PC-9 (cell line): Measurements from ENCODE around the gene CAND1. TPM values are rescaled to one million over a fixed set of nuclear protein-coding genes. Genes with fewer than 3 reads are reported as not detected.

Source experiments
- BruUV-seq: library from RNA; stranded (reverse); fragments of 400-500 nt; replicated peaks from 2 replicates; lab custom pipeline; 2021; lab: Mats Ljungman, UMichigan
- CTCF ChIA-PET: fragments of 300-600 bp; sonication (Branson Sonifier 250); formaldehyde crosslinking; loops from one replicate; lab custom pipeline; 2022; ENCODE audit warnings: antibody characterized with exemption; lab: Charles Lee
- POLR2A ChIA-PET: fragments of 300-600 bp; sonication (Branson Sonifier 250); formaldehyde crosslinking; loops from one replicate; lab custom pipeline; 2022; ENCODE audit warnings: antibody characterized with exemption; ENCODE audit not compliant: unreplicated experiment; lab: Charles Lee
- DNase-seq, 2 experiments: peaks; one replicate each; pipeline versions ENCODE4 v3.0.0 to v3.0.0-alpha.2; 2015 to 2022; ENCODE audit warnings: mixed read lengths in 1 of 2
- H2AFZ ChIP-seq: fragments of 200-600 bp; sonication (generic); 2 replicates; pipeline ENCODE4 v1.8.1; 2017; ENCODE audit warnings: antibody characterized with exemption
- H3F3A ChIP-seq: fragments of 200-600 bp; sonication (generic); 2 replicates; pipeline ENCODE4 v1.8.1; 2017; ENCODE audit warnings: antibody characterized with exemption, mild to moderate bottlenecking, low read depth; ENCODE audit not compliant: insufficient read depth
- H3K27ac ChIP-seq: fragments of 200-600 bp; sonication (generic); 2 replicates; pipeline ENCODE4 v1.6.1; 2016; ENCODE audit warnings: mixed run types
- H3K27me3 ChIP-seq: fragments of 200-600 bp; sonication (generic); 2 replicates; pipeline ENCODE4 v1.6.1; 2016; ENCODE audit warnings: low read depth, mixed run types; ENCODE audit not compliant: insufficient read depth
- H3K36me3 ChIP-seq: fragments of 200-600 bp; sonication (generic); 2 replicates; pipeline ENCODE4 v1.6.1; 2016; ENCODE audit warnings: low read depth, mixed run types
- H3K4me1 ChIP-seq: fragments of 200-600 bp; sonication (generic); replicated peaks from 2 replicates; pipeline ENCODE4 v1.6.1; 2016; ENCODE audit warnings: mixed run types; ENCODE audit not compliant: insufficient read depth
- H3K4me2 ChIP-seq: fragments of 200-600 bp; sonication (generic); 2 replicates; pipeline ENCODE4 v1.6.1; 2017; ENCODE audit warnings: mixed run types
- H3K4me3 ChIP-seq: fragments of 200-600 bp; sonication (generic); 2 replicates; pipeline ENCODE4 v1.6.1; 2016; ENCODE audit warnings: mixed run types
- H3K79me2 ChIP-seq: fragments of 200-600 bp; sonication (generic); 2 replicates; pipeline ENCODE4 v1.6.1; 2017; ENCODE audit warnings: low read depth, mixed run types
- H3K9me2 ChIP-seq: fragments of 200-600 bp; sonication (generic); 2 replicates; pipeline ENCODE4 v1.8.1; 2017; ENCODE audit warnings: mild to moderate bottlenecking; ENCODE audit not compliant: insufficient read depth
- H3K9me3 ChIP-seq: fragments of 200-600 bp; sonication (generic); 2 replicates; pipeline ENCODE4 v1.8.1; 2016; ENCODE audit warnings: low read depth; ENCODE audit not compliant: insufficient read depth
- H4K20me1 ChIP-seq: fragments of 200-600 bp; sonication (generic); 2 replicates; pipeline ENCODE4 v1.8.1; 2017; ENCODE audit not compliant: insufficient read depth
- EZH2 ChIP-seq: fragments of 200-600 bp; sonication (generic); IDR thresholded peaks from 2 replicates; pipeline ENCODE4 v1.8.0; 2017; ENCODE audit warnings: antibody characterized with exemption, low read depth
- intact Hi-C: fragments of 100-400 bp; cut with micrococcal nuclease; formaldehyde crosslinking; loops from one replicate; pipeline ENCODE4 v1.10.0; 2022; ENCODE audit not compliant: unreplicated experiment
- total RNA-seq: library from RNA; stranded (reverse); gene quantifications from 2 replicates; pipeline ENCODE4 v1.2.3, GENCODE V29; 2021
- TF ChIP-seq, protein P1 (sequence below): fragments of 200-600 bp; sonication (generic); conservative IDR thresholded peaks from 2 replicates; pipeline ENCODE4 v1.6.1; 2017; ENCODE audit warnings: mixed run types, antibody characterized with exemption, mild to moderate bottlenecking, moderate library complexity

The CAND1 gene
- total RNA-seq, 1 experiment from 2014 or later, result 169 TPM

DNA sequence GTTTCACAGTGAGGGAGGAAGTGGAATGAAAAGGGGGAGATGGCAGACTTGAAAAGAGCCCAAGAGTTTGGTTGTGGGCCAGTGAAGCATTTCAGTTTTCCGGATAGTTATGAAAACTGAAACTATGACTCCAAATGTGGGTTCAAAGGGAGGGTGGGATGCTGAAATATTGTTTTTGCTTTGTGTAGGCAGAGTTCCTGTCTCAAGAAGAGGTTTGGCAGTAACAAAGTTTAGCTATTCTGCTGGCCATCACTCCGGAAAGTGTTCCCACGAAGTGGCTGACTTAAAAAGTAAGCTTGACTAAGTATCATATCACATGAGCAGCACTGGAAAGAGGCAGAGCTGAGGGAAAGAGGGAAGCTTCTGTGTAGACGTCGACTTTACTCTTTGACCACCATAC, 85.2 kb downstream of the CAND1 start:
- Histone ChIP-seq H3F3A (no peaks in the 10 kb centered on the region; the same call in 1 of the 2 replicates), H3K4me3 (no peak overlapping the region), H3K9me3 (no peaks in the 10 kb centered on the region), H3K4me2 (no peak overlapping the region), H4K20me1 (no peaks in the 10 kb centered on the region), H2AFZ (no peak overlapping the region), H3K27me3 (no peaks in the 10 kb centered on the region), H3K4me1 (peaks cover 28% of the 10 kb centered on the region), H3K27ac (no peak overlapping the region), H3K79me2 (no peaks in the 10 kb centered on the region), H3K9me2 (no peaks in the 10 kb centered on the region), H3K36me3 (no peaks in the 10 kb centered on the region)
- TF ChIP-seq, protein P1, sequence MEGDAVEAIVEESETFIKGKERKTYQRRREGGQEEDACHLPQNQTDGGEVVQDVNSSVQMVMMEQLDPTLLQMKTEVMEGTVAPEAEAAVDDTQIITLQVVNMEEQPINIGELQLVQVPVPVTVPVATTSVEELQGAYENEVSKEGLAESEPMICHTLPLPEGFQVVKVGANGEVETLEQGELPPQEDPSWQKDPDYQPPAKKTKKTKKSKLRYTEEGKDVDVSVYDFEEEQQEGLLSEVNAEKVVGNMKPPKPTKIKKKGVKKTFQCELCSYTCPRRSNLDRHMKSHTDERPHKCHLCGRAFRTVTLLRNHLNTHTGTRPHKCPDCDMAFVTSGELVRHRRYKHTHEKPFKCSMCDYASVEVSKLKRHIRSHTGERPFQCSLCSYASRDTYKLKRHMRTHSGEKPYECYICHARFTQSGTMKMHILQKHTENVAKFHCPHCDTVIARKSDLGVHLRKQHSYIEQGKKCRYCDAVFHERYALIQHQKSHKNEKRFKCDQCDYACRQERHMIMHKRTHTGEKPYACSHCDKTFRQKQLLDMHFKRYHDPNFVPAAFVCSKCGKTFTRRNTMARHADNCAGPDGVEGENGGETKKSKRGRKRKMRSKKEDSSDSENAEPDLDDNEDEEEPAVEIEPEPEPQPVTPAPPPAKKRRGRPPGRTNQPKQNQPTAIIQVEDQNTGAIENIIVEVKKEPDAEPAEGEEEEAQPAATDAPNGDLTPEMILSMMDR, result no peak
- TF ChIP-seq EZH2, result no peak
- intact Hi-C loops, result no loop called here
- ChIA-PET POLR2A (no interaction called here), CTCF (interaction anchor here (0.7 to 1.0 kb wide), 2 partner anchors 589 to 1185 kb away, joined by 3 read pairs; no protein-coding TSS in a partner anchor)
- DNase-seq, result no peak
- BruUV-seq, result no TSS peak

DNA sequence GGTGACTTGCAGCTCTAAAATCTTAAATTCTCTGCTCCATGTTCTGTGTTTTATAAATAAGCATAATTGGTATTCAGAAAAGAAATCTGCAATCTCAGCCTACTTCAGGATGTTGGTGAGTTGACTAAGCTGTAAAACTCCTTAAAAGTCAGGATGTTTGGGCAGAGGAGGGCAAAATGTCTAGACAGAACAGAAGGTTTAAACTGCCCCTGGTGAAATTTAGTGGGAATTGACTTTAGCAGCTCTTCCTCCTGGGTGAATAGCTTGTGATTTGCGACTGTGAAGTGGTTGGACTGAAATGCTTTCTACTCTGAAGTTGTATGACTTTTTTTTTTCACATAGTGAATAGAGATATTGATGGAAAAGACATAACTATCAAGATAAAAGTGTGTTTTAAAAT, 85.8 kb downstream of the CAND1 start:
- no TSS peak for BruUV-seq
- Histone ChIP-seq H3K27ac (no peak overlapping the region), H3K9me2 (no peaks in the 10 kb centered on the region), H4K20me1 (no peaks in the 10 kb centered on the region), H2AFZ (no peak overlapping the region), H3K4me2 (no peak overlapping the region), H3K36me3 (no peaks in the 10 kb centered on the region), H3K4me1 (peaks cover 31% of the 10 kb centered on the region), H3K4me3 (no peak overlapping the region), H3K79me2 (no peaks in the 10 kb centered on the region), H3K9me3 (no peaks in the 10 kb centered on the region), H3K27me3 (no peaks in the 10 kb centered on the region), H3F3A (no peaks in the 10 kb centered on the region; the same call in 1 of the 2 replicates)
- TF ChIP-seq, protein P1, result no peak
- no peak for TF ChIP-seq EZH2
- POLR2A ChIA-PET, result interaction anchor here (0.7 kb wide), 1 partner anchor 362 kb away, joined by 4 read pairs; no protein-coding TSS in a partner anchor
- CTCF ChIA-PET, result interaction anchor here (0.7 to 1.0 kb wide), 2 partner anchors 588 to 1184 kb away, joined by 3 read pairs; no protein-coding TSS in a partner anchor
- intact Hi-C loops, result loop anchor here (1.0 to 5.0 kb wide), 2 partner anchors 129 to 962 kb away; no protein-coding TSS in a partner anchor
- DNase-seq, result no peak

DNA sequence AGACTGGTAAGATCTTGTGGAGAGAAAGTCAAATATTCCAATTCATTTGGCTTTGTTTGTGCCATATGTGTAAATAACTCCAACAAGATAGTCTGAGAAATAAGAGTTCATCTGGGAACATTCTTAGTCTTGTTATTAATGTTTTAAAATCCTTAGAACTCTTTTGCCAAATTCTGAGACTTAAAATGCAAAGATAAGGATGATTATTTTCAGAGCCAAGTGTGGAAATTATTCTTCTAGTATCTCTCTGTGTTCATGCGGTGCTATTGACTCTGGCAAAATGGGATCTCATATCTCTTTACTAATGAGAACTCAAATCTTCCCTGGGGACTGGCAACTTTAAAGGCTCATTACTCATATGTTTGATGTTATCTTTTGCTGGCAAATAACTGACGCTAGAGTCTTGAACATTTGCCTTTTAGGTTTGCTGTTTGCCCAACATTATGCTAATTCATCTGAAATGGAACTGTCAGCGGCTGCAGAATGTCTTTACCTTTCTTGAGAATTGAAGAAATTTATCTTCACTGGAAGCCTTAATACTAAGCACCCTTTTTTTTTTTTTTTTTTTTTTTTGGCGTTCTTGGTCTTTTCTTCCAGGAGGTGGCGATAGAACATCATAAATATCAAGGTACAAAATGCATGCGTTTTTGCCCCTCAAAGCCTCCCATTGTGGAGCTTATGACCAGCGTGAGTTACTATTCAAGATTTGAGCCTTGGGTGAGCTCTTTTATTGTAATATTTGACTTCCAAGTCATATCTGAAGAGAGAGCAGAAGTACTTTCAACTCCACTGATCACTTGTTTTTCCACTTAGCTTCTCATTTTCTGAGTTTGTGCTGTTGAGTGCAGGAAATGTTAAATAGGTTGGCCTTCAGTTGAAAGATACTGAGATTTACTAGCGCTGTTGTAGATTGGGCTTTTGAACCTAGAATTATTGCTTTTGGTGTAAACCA, 86.5 kb downstream of the CAND1 start:
- peak; percentile 15 to 68 for DNase-seq
- Histone ChIP-seq H2AFZ (no peak overlapping the region; the same call in 1 of the 2 replicates), H3K79me2 (no peaks in the 10 kb centered on the region), H3K9me2 (no peaks in the 10 kb centered on the region), H3K9me3 (peaks cover 2% of the 10 kb centered on the region; the same call in 1 of the 2 replicates), H4K20me1 (no peaks in the 10 kb centered on the region), H3K27ac (no peak overlapping the region), H3K4me2 (peak overlapping the region; percentile 46), H3K27me3 (no peaks in the 10 kb centered on the region), H3K36me3 (no peaks in the 10 kb centered on the region), H3K4me1 (peaks cover 31% of the 10 kb centered on the region), H3F3A (no peaks in the 10 kb centered on the region; the same call in 1 of the 2 replicates), H3K4me3 (no peak overlapping the region)
- no peak for TF ChIP-seq EZH2
- TF ChIP-seq, protein P1, result peak; percentile 84
- ChIA-PET POLR2A (interaction anchor here (0.7 kb wide), 2 partner anchors 101 to 361 kb away, joined by 4 to 11 read pairs; no protein-coding TSS in a partner anchor), CTCF (interaction anchor here (0.5 to 1.0 kb wide), 16 partner anchors 26 to 1412 kb away, joined by 3 to 25 read pairs (median 10); no protein-coding TSS in a partner anchor)
- intact Hi-C loops, result loop anchor here (1.0 to 5.0 kb wide), 6 partner anchors 86 to 962 kb away; partner anchors contain the start of gene DYRK2
- BruUV-seq, result no TSS peak
